IPS DF 4.7 (cell line): ENCODE measurements around the gene HIP1R.
"Not testable (repeated sequence)": the region's sequence is repeated elsewhere in the genome, so short reads cannot be mapped to it uniquely, and the experiment has no call there.

Source experiments
- DNase-seq: peaks from one replicate; pipeline ENCODE4 v3.0.0-alpha.2; 2013; ENCODE audit warnings: low spot score; ENCODE audit errors: extremely low read depth

The HIP1R gene

GRCh38 chr12:122834921-122835749, at the start of gene HIP1R:
Gene HIP1R, plus strand, starts transcription at chr12:122835457. Its CDS starts 94 bp downstream, at chr12:122835551.
- DNase-seq: no peak

- DNase-seq: no peak
These were observed 49.8 kb upstream of the HIP1R start for GRCh38 chr12:122785503-122785902.

GRCh38 chr12:122788387-122788786, 46.9 kb upstream of the HIP1R start:
- DNase-seq: no peak

- DNase-seq: no peak
These were observed 45.6 kb upstream of the HIP1R start for GRCh38 chr12:122789637-122790036.

- no peak for DNase-seq
These were observed 44.7 kb upstream of the HIP1R start for GRCh38 chr12:122790393-122791075.

GRCh38 chr12:122793685-122794106, 41.6 kb upstream of the HIP1R start:
- no peak for DNase-seq

- no peak for DNase-seq
These were observed 39.5 kb upstream of the HIP1R start for GRCh38 chr12:122795807-122796206.

GRCh38 chr12:122799641-122800243, 35.5 kb upstream of the HIP1R start:
- DNase-seq: no peak

GRCh38 chr12:122803937-122804336, 31.3 kb upstream of the HIP1R start:
- DNase-seq: no peak

GRCh38 chr12:122804957-122805356, 30.3 kb upstream of the HIP1R start:
- not testable (repeated sequence) for DNase-seq

GRCh38 chr12:122807651-122808050, 27.6 kb upstream of the HIP1R start:
- DNase-seq: no peak

GRCh38 chr12:122811777-122812176, 23.5 kb upstream of the HIP1R start:
- no peak for DNase-seq

GRCh38 chr12:122813310-122813713, 21.9 kb upstream of the HIP1R start:
- no peak for DNase-seq

GRCh38 chr12:122819209-122819785, 16.0 kb upstream of the HIP1R start:
- no peak for DNase-seq

- DNase-seq: no peak
These were observed 15.1 kb upstream of the HIP1R start for GRCh38 chr12:122820138-122820537.

GRCh38 chr12:122820838-122821271, 14.4 kb upstream of the HIP1R start:
- no peak for DNase-seq

GRCh38 chr12:122823429-122823828, 11.8 kb upstream of the HIP1R start:
- DNase-seq: no peak

- DNase-seq: no peak
These were observed 9.2 kb upstream of the HIP1R start for GRCh38 chr12:122825773-122826724.

- no peak for DNase-seq
These were observed 8.0 kb upstream of the HIP1R start for GRCh38 chr12:122827258-122827657.

GRCh38 chr12:122830517-122831214, 4.6 kb upstream of the HIP1R start:
- no peak for DNase-seq
